Measurements from ENCODE around the gene STARD13. TPM values are rescaled to one million over a fixed set of nuclear protein-coding genes. Genes with fewer than 3 reads are reported as not detected.

Gene STARD13
- total and polyA plus RNA-seq, 2 donors (not counting 1 experiment from before 2014, with no cell fraction given), result 0.06 to 0.22 TPM

GRCh38 chr13:33144358-33144784, 141.2 kb downstream of the STARD13 start:
- no peak overlapping the region for H3K9ac ChIP-seq (ENCODE audit: low read length)
- CTCF ChIA-PET, result no interaction called here
- H3K27me3 Mint-ChIP-seq, result peaks cover 5% of the 10 kb centered on the region
- no peak overlapping the region for H3K27ac Mint-ChIP-seq
- H3K4me1 Mint-ChIP-seq, result peaks cover 3% of the 10 kb centered on the region
- no peak for DNase-seq
- no peaks in the 10 kb centered on the region for H3K4me1 ChIP-seq (ENCODE audit: control insufficient read depth in 2 of 2, insufficient read depth in 2 of 2, low read length in 2 of 2)
- POLR2A ChIA-PET, result no interaction called here
- no peak overlapping the region for H3K4me3 Mint-ChIP-seq
- H2AFZ ChIP-seq (ENCODE audit: insufficient read depth, low read depth, low read length, poor library complexity, severe bottlenecking), result no peak overlapping the region
- H3K4me2 ChIP-seq (replicated peaks; ENCODE audit: low read depth, low read length, poor library complexity, severe bottlenecking), result no peak overlapping the region
- no peaks in the 10 kb centered on the region for H3K36me3 ChIP-seq (replicated peaks in 1 of 2; ENCODE audit: control extremely low read depth in 1 of 2, control insufficient read depth in 1 of 2, extremely low read depth in 1 of 2, insufficient read depth in 2 of 2, low read length in 1 of 2)
- no peak for ATAC-seq (ENCODE audit: low read depth)
- H3K79me2 ChIP-seq (ENCODE audit: control insufficient read depth, insufficient read depth, low read length), result no peaks in the 10 kb centered on the region
- intact Hi-C loops (cut with micrococcal nuclease), result no loop called here
- WGBS (ENCODE audit: insufficient coverage), result 93% methylated on average over 6 of the region's 7 CpGs
- H3K27ac ChIP-seq (ENCODE audit: low read length in 2 of 2), result no peak overlapping the region
- peaks cover 0 to 4% (median 2%) of the 10 kb centered on the region in 3 donors for H3K9me3 ChIP-seq (ENCODE audit: control extremely low read depth in 1 of 3, control insufficient read depth in 2 of 3, insufficient read depth in 1 of 3, low read length in 2 of 3)
- no peak overlapping the region for H3K4me3 ChIP-seq (ENCODE audit: control extremely low read depth in 1 of 5, extremely low read depth in 1 of 5, insufficient read depth in 1 of 5, low read depth in 2 of 5, low read length in 4 of 5)
- TF ChIP-seq, protein P1, sequence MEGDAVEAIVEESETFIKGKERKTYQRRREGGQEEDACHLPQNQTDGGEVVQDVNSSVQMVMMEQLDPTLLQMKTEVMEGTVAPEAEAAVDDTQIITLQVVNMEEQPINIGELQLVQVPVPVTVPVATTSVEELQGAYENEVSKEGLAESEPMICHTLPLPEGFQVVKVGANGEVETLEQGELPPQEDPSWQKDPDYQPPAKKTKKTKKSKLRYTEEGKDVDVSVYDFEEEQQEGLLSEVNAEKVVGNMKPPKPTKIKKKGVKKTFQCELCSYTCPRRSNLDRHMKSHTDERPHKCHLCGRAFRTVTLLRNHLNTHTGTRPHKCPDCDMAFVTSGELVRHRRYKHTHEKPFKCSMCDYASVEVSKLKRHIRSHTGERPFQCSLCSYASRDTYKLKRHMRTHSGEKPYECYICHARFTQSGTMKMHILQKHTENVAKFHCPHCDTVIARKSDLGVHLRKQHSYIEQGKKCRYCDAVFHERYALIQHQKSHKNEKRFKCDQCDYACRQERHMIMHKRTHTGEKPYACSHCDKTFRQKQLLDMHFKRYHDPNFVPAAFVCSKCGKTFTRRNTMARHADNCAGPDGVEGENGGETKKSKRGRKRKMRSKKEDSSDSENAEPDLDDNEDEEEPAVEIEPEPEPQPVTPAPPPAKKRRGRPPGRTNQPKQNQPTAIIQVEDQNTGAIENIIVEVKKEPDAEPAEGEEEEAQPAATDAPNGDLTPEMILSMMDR (IDR thresholded peaks at IDR 0.05), result no peak
- no peak for TF ChIP-seq EZH2 (IDR thresholded peaks at IDR 0.05; ENCODE audit: borderline replicate concordance, insufficient read depth, low read depth, low read length, poor library complexity, severe bottlenecking)
- H4K20me1 ChIP-seq (ENCODE audit: control insufficient read depth, insufficient read depth, low read length, poor library complexity, severe bottlenecking), result no peaks in the 10 kb centered on the region
- H3K9me3 Mint-ChIP-seq (ENCODE audit: insufficient read depth), result no peaks in the 10 kb centered on the region
- H3K27me3 ChIP-seq (replicated peaks in 1 of 4; ENCODE audit: control extremely low read depth in 1 of 4, control insufficient read depth in 3 of 4, insufficient read depth in 4 of 4, low read length in 3 of 4), result no peaks in the 10 kb centered on the region

DNA sequence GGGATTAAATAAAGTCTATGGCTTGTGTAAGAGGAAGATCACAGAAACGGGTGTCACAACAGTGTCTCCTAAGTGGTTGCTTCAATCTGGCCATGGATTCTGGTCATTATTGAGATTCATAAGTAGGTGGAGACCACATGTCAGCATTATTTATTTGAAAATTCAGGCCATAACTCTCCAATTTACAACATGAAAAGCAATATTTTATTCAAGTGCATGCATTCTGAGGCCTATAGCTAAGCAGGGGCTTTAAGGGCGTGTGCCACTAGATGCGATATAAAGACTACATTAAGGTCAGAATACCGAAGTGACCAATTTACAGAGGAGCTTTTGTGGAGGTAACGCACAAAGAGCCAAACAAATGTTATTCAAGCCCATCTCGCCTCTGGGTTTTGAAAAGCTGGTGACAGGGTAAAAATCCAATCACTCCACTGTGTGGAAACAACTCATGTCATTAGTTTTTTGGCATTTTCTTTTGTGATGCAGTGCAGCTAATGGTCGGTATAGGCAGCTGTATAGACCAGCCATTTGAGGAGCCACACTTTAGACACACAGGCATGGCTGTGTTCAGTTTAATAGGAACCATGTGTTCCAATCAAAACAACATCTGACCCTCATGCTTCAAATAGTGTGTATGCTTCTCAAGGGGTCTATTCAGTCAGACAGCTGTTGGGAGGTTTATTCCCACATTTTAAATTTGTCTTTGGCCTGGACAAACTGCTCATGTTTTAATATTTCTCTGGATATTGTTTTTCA, 145.6 kb downstream of the STARD13 start:
- POLR2A ChIA-PET, result no interaction called here
- Histone ChIP-seq H3K4me3 (ENCODE audit: control extremely low read depth in 1 of 5, extremely low read depth in 1 of 5, insufficient read depth in 1 of 5, low read depth in 2 of 5, low read length in 4 of 5) (no peak overlapping the region), H3K9ac (ENCODE audit: low read length) (no peak overlapping the region), H3K4me2 (replicated peaks; ENCODE audit: low read depth, low read length, poor library complexity, severe bottlenecking) (no peak overlapping the region), H3K36me3 (replicated peaks in 1 of 2; ENCODE audit: control extremely low read depth in 1 of 2, control insufficient read depth in 1 of 2, extremely low read depth in 1 of 2, insufficient read depth in 2 of 2, low read length in 1 of 2) (no peaks in the 10 kb centered on the region), H4K20me1 (ENCODE audit: control insufficient read depth, insufficient read depth, low read length, poor library complexity, severe bottlenecking) (no peaks in the 10 kb centered on the region), H3K27ac (ENCODE audit: low read length in 2 of 2) (no peak overlapping the region), H3K4me1 (ENCODE audit: control insufficient read depth in 2 of 2, insufficient read depth in 2 of 2, low read length in 2 of 2) (no peaks in the 10 kb centered on the region), H3K79me2 (ENCODE audit: control insufficient read depth, insufficient read depth, low read length) (no peaks in the 10 kb centered on the region), H3K9me3 (ENCODE audit: control extremely low read depth in 1 of 3, control insufficient read depth in 2 of 3, insufficient read depth in 1 of 3, low read length in 2 of 3) (peaks cover 0 to 6% (median 1%) of the 10 kb centered on the region in 3 donors), H2AFZ (ENCODE audit: insufficient read depth, low read depth, low read length, poor library complexity, severe bottlenecking) (no peak overlapping the region), H3K27me3 (replicated peaks in 1 of 4; ENCODE audit: control extremely low read depth in 1 of 4, control insufficient read depth in 3 of 4, insufficient read depth in 4 of 4, low read length in 3 of 4) (no peaks in the 10 kb centered on the region)
- H3K27me3 Mint-ChIP-seq, result peaks cover 5% of the 10 kb centered on the region
- intact Hi-C loops (cut with micrococcal nuclease), result no loop called here
- H3K27ac Mint-ChIP-seq, result no peak overlapping the region
- WGBS (ENCODE audit: insufficient coverage), result 100% methylated on average over 5 of the region's 7 CpGs
- CTCF ChIA-PET, result no interaction called here
- DNase-seq, result no peak
- no peak overlapping the region for H3K4me3 Mint-ChIP-seq
- no peak for ATAC-seq (ENCODE audit: low read depth)
- no peak for TF ChIP-seq EZH2 (IDR thresholded peaks at IDR 0.05; ENCODE audit: borderline replicate concordance, insufficient read depth, low read depth, low read length, poor library complexity, severe bottlenecking)
- TF ChIP-seq, protein P1 (IDR thresholded peaks at IDR 0.05), result no peak
- H3K4me1 Mint-ChIP-seq, result no peaks in the 10 kb centered on the region
- no peaks in the 10 kb centered on the region for H3K9me3 Mint-ChIP-seq (ENCODE audit: insufficient read depth)

Data from B cell (primary cell).